ENCODE measurements around the gene CALHM2.
A peak's percentile ranks its signal among the peaks of the same experiment; 100 is the strongest.

Gene CALHM2

GRCh38 chr10:103457176-103457712 is 5.1 kb upstream of the CALHM2 start:
- Histone ChIP-seq H3K4me3 (ENCODE audit: low read depth in 1 of 2, low read length in 2 of 2) (no peak overlapping the region), H3K36me3 (ENCODE audit: insufficient read depth, low read length) (no peaks in the 10 kb centered on the region), H3K9ac (ENCODE audit: low read length) (no peak overlapping the region), H3K27me3 (ENCODE audit: control insufficient read depth in 1 of 2, insufficient read depth in 2 of 2, low read length in 2 of 2) (no peaks in the 10 kb centered on the region), H3K4me1 (ENCODE audit: insufficient read depth, low read length) (peaks cover 7% of the 10 kb centered on the region), H3K9me3 (ENCODE audit: low read length) (no peaks in the 10 kb centered on the region), H3K27ac (ENCODE audit: low read depth, low read length) (no peak overlapping the region)

GRCh38 chr10:103456074-103456660 is 4.0 kb upstream of the CALHM2 start:
- no peaks in the 10 kb centered on the region for H3K36me3 ChIP-seq (ENCODE audit: insufficient read depth, low read length)
- peaks cover 7% of the 10 kb centered on the region for H3K4me1 ChIP-seq (ENCODE audit: insufficient read depth, low read length)
- no peak overlapping the region for H3K9ac ChIP-seq (ENCODE audit: low read length)
- H3K4me3 ChIP-seq (ENCODE audit: low read depth in 1 of 2, low read length in 2 of 2): no peak overlapping the region
- H3K27ac ChIP-seq (ENCODE audit: low read depth, low read length): no peak overlapping the region
- H3K27me3 ChIP-seq (ENCODE audit: control insufficient read depth in 1 of 2, insufficient read depth in 2 of 2, low read length in 2 of 2): no peaks in the 10 kb centered on the region
- no peaks in the 10 kb centered on the region for H3K9me3 ChIP-seq (ENCODE audit: low read length)

- Histone ChIP-seq H3K27ac (ENCODE audit: low read depth, low read length) (no peak overlapping the region), H3K9me3 (ENCODE audit: low read length) (no peaks in the 10 kb centered on the region), H3K4me1 (ENCODE audit: insufficient read depth, low read length) (peaks cover 11% of the 10 kb centered on the region), H3K36me3 (ENCODE audit: insufficient read depth, low read length) (no peaks in the 10 kb centered on the region), H3K27me3 (ENCODE audit: control insufficient read depth in 1 of 2, insufficient read depth in 2 of 2, low read length in 2 of 2) (no peaks in the 10 kb centered on the region), H3K9ac (ENCODE audit: low read length) (no peak overlapping the region), H3K4me3 (ENCODE audit: low read depth in 1 of 2, low read length in 2 of 2) (no peak overlapping the region)
Observed at GRCh38 chr10:103455235-103455634, 3.1 kb upstream of the CALHM2 start.

- Histone ChIP-seq H3K27me3 (ENCODE audit: control insufficient read depth in 1 of 2, insufficient read depth in 2 of 2, low read length in 2 of 2) (no peaks in the 10 kb centered on the region), H3K4me3 (ENCODE audit: low read depth in 1 of 2, low read length in 2 of 2) (no peak overlapping the region), H3K4me1 (ENCODE audit: insufficient read depth, low read length) (peaks cover 23% of the 10 kb centered on the region), H3K27ac (ENCODE audit: low read depth, low read length) (no peak overlapping the region), H3K9ac (ENCODE audit: low read length) (no peak overlapping the region), H3K9me3 (ENCODE audit: low read length) (no peaks in the 10 kb centered on the region), H3K36me3 (ENCODE audit: insufficient read depth, low read length) (peaks cover 10% of the 10 kb centered on the region)
Observed at GRCh38 chr10:103454026-103454425, 1.9 kb upstream of the CALHM2 start.

GRCh38 chr10:103452506-103453230 is 498 bp upstream of the CALHM2 start:
- H3K27ac ChIP-seq (ENCODE audit: low read depth, low read length): peak overlapping the region; percentile 87
- peaks cover 19% of the 10 kb centered on the region for H3K36me3 ChIP-seq (ENCODE audit: insufficient read depth, low read length)
- no peaks in the 10 kb centered on the region for H3K9me3 ChIP-seq (ENCODE audit: low read length)
- peaks cover 30% of the 10 kb centered on the region for H3K4me1 ChIP-seq (ENCODE audit: insufficient read depth, low read length)
- H3K4me3 ChIP-seq (ENCODE audit: low read depth in 1 of 2, low read length in 2 of 2): peak overlapping the region; percentile 40 to 68
- H3K9ac ChIP-seq (ENCODE audit: low read length): peak overlapping the region; percentile 33
- no peaks in the 10 kb centered on the region for H3K27me3 ChIP-seq (ENCODE audit: control insufficient read depth in 1 of 2, insufficient read depth in 2 of 2, low read length in 2 of 2)

GRCh38 chr10:103451091-103451813 is 918 bp downstream of the CALHM2 start:
- H3K4me3 ChIP-seq (ENCODE audit: low read depth in 1 of 2, low read length in 2 of 2): peak overlapping the region; percentile 40 to 68
- H3K9ac ChIP-seq (ENCODE audit: low read length): peak overlapping the region; percentile 60
- H3K27ac ChIP-seq (ENCODE audit: low read depth, low read length): peak overlapping the region; percentile 87
- no peaks in the 10 kb centered on the region for H3K27me3 ChIP-seq (ENCODE audit: control insufficient read depth in 1 of 2, insufficient read depth in 2 of 2, low read length in 2 of 2)
- peaks cover 39% of the 10 kb centered on the region for H3K4me1 ChIP-seq (ENCODE audit: insufficient read depth, low read length)
- no peaks in the 10 kb centered on the region for H3K9me3 ChIP-seq (ENCODE audit: low read length)
- peaks cover 32% of the 10 kb centered on the region for H3K36me3 ChIP-seq (ENCODE audit: insufficient read depth, low read length)

- H3K9me3 ChIP-seq (ENCODE audit: low read length): no peaks in the 10 kb centered on the region
- peak overlapping the region; percentile 16 for H3K27ac ChIP-seq (ENCODE audit: low read depth, low read length)
- H3K36me3 ChIP-seq (ENCODE audit: insufficient read depth, low read length): peaks cover 41% of the 10 kb centered on the region
- peak overlapping the region; percentile 19 for H3K9ac ChIP-seq (ENCODE audit: low read length)
- peak overlapping the region in 1 of 2 donors; percentile 68 for H3K4me3 ChIP-seq (ENCODE audit: low read depth in 1 of 2, low read length in 2 of 2)
- peaks cover 39% of the 10 kb centered on the region for H3K4me1 ChIP-seq (ENCODE audit: insufficient read depth, low read length)
- H3K27me3 ChIP-seq (ENCODE audit: control insufficient read depth in 1 of 2, insufficient read depth in 2 of 2, low read length in 2 of 2): no peaks in the 10 kb centered on the region
Observed at GRCh38 chr10:103450201-103450695, 1.9 kb downstream of the CALHM2 start.

- peaks cover 39% of the 10 kb centered on the region for H3K4me1 ChIP-seq (ENCODE audit: insufficient read depth, low read length)
- H3K27me3 ChIP-seq (ENCODE audit: control insufficient read depth in 1 of 2, insufficient read depth in 2 of 2, low read length in 2 of 2): no peaks in the 10 kb centered on the region
- H3K4me3 ChIP-seq (ENCODE audit: low read depth in 1 of 2, low read length in 2 of 2): peak overlapping the region; percentile 18 to 68
- peak overlapping the region; percentile 16 for H3K27ac ChIP-seq (ENCODE audit: low read depth, low read length)
- peaks cover 49% of the 10 kb centered on the region for H3K36me3 ChIP-seq (ENCODE audit: insufficient read depth, low read length)
- H3K9me3 ChIP-seq (ENCODE audit: low read length): no peaks in the 10 kb centered on the region
- H3K9ac ChIP-seq (ENCODE audit: low read length): no peak overlapping the region
Observed at GRCh38 chr10:103449208-103450144, 2.7 kb downstream of the CALHM2 start.

- H3K9ac ChIP-seq (ENCODE audit: low read length): no peak overlapping the region
- H3K27ac ChIP-seq (ENCODE audit: low read depth, low read length): no peak overlapping the region
- H3K36me3 ChIP-seq (ENCODE audit: insufficient read depth, low read length): peaks cover 56% of the 10 kb centered on the region
- H3K4me1 ChIP-seq (ENCODE audit: insufficient read depth, low read length): peaks cover 39% of the 10 kb centered on the region
- H3K9me3 ChIP-seq (ENCODE audit: low read length): no peaks in the 10 kb centered on the region
- H3K27me3 ChIP-seq (ENCODE audit: control insufficient read depth in 1 of 2, insufficient read depth in 2 of 2, low read length in 2 of 2): no peaks in the 10 kb centered on the region
- H3K4me3 ChIP-seq (ENCODE audit: low read depth in 1 of 2, low read length in 2 of 2): peak overlapping the region in 1 of 2 donors; percentile 68
Observed at GRCh38 chr10:103448746-103449145, 3.4 kb downstream of the CALHM2 start.

- Histone ChIP-seq H3K9ac (ENCODE audit: low read length) (no peak overlapping the region), H3K36me3 (ENCODE audit: insufficient read depth, low read length) (peaks cover 72% of the 10 kb centered on the region), H3K27me3 (ENCODE audit: control insufficient read depth in 1 of 2, insufficient read depth in 2 of 2, low read length in 2 of 2) (no peaks in the 10 kb centered on the region), H3K4me3 (ENCODE audit: low read depth in 1 of 2, low read length in 2 of 2) (no peak overlapping the region), H3K9me3 (ENCODE audit: low read length) (no peaks in the 10 kb centered on the region), H3K4me1 (ENCODE audit: insufficient read depth, low read length) (peaks cover 32% of the 10 kb centered on the region), H3K27ac (ENCODE audit: low read depth, low read length) (no peak overlapping the region)
Observed at GRCh38 chr10:103447187-103447586, 5.0 kb downstream of the CALHM2 start.
